GM12891 (cell line): ENCODE results near the gene IGF2.

Experiments
- PAX5 ChIP-seq: IDR thresholded peaks from 2 replicates; pipeline ENCODE4 v1.6.1; 2011; ENCODE audit warnings: low read length, moderate library complexity, mild to moderate bottlenecking; ENCODE audit not compliant: insufficient read depth, severe bottlenecking
- POLR2A ChIP-seq: IDR thresholded peaks from 2 replicates; pipeline ENCODE4 v1.6.1; 2011; ENCODE audit warnings: low read depth, low read length, control low read depth
- POLR2AphosphoS5 ChIP-seq: IDR thresholded peaks from 2 replicates; pipeline ENCODE4 v1.6.1; 2011; ENCODE audit warnings: low read depth, low read length, control low read depth
- SPI1 ChIP-seq: IDR thresholded peaks from 2 replicates; pipeline ENCODE4 v1.6.1; 2011; ENCODE audit warnings: low read depth, low read length, control low read depth

GRCh38 chr11:2093575-2094353 lies 45.4 kb downstream of the IGF2 start:
- TF ChIP-seq POLR2A (no peak), POLR2AphosphoS5 (no peak), PAX5 (no peak), SPI1 (no peak)
